K562 (cell line): Measurements from ENCODE around the gene ANO8. TPM values are rescaled to one million over a fixed set of nuclear protein-coding genes. Genes with fewer than 3 reads are reported as not detected.
A peak's percentile ranks its signal among the peaks of the same experiment; 100 is the strongest.

Source experiments
- CBFA2T2 ChIP-seq: fragments of 450-650 bp; conservative IDR thresholded peaks from 2 replicates; pipeline ENCODE4 v1.6.1; 2017; ENCODE audit warnings: mild to moderate bottlenecking
- CBX3 ChIP-seq, 2 experiments: IDR thresholded peaks; 1 replicate in 1 of 2; 2 replicates in 1 of 2; pipeline ENCODE4 v1.6.1; 2012; ENCODE audit warnings: inconsistent platforms in 2 of 2, low read length in 2 of 2, borderline replicate concordance in 1 of 2, control low read depth in 1 of 2
- FOXJ2 ChIP-seq: fragments of 200-800 bp; sonication (Bioruptor generic); IDR thresholded peaks from 2 replicates; pipeline ENCODE4 v1.6.1; 2016; ENCODE audit warnings: missing genetic modification characterization, missing compliant biosample characterization
- FOXK1 ChIP-seq: sonication (generic); formaldehyde crosslinking; IDR thresholded peaks from 2 replicates; pipeline ENCODE4 v1.8.0; 2022; ENCODE audit warnings: missing genetic modification reagents, mild to moderate bottlenecking, borderline replicate concordance
- FOXP1 ChIP-seq: sonication (generic); formaldehyde crosslinking; IDR thresholded peaks from 2 replicates; pipeline ENCODE4 v1.8.0; 2022; ENCODE audit warnings: mild to moderate bottlenecking, missing genetic modification reagents
- KDM4B ChIP-seq, 2 experiments: fragments of 450-650 bp in 1 of 2; sonication (generic) in 1 of 2; IDR thresholded peaks; 2 replicates each; pipeline ENCODE4 v1.6.1; 2016 to 2017; ENCODE audit warnings: borderline replicate concordance in 2 of 2, antibody characterized with exemption in 1 of 2, low read depth in 1 of 2, mild to moderate bottlenecking in 1 of 2
- MIER1 ChIP-seq: fragments of 450-650 bp; IDR thresholded peaks from 2 replicates; pipeline ENCODE4 v1.6.1; 2016; ENCODE audit warnings: antibody characterized with exemption, mild to moderate bottlenecking, low read depth
- NCOA2 ChIP-seq, 2 experiments: fragments of 450-650 bp; IDR thresholded peaks; 2 replicates each; pipeline ENCODE4 v1.6.1; 2018; ENCODE audit warnings: mild to moderate bottlenecking in 2 of 2, moderate library complexity in 1 of 2; ENCODE audit not compliant: partially characterized antibody in 2 of 2
- PPARD ChIP-seq: fragments of 250-450 bp; sonication (Bioruptor Pico); IDR thresholded peaks from 2 replicates; pipeline ENCODE4 v1.8.0; 2022; ENCODE audit warnings: inconsistent platforms, mild to moderate bottlenecking, moderate library complexity
- RCOR1 ChIP-seq, 2 experiments: IDR thresholded peaks; 2 replicates each; pipeline ENCODE4 v1.6.1; 2012; ENCODE audit warnings: low read depth in 2 of 2, low read length in 2 of 2, borderline replicate concordance in 1 of 2, improper control_type of control experiment in 1 of 2
- SETDB1 ChIP-seq: IDR thresholded peaks from one replicate; pipeline ENCODE4 v1.6.1; 2012; ENCODE audit warnings: low read length, control low read depth, inconsistent platforms
- SNIP1 ChIP-seq: fragments of 450-650 bp; IDR thresholded peaks from 2 replicates; pipeline ENCODE4 v1.7.1; 2017; ENCODE audit warnings: low read depth, mild to moderate bottlenecking
- SPI1 ChIP-seq: IDR thresholded peaks from 2 replicates; pipeline ENCODE4 v1.6.1; 2011; ENCODE audit warnings: low read depth, low read length, control low read depth, borderline replicate concordance
- TARDBP ChIP-seq: fragments of 450-650 bp; IDR thresholded peaks from 2 replicates; pipeline ENCODE4 v1.6.1; 2016
- TFAP4 ChIP-seq: sonication (generic); formaldehyde crosslinking; IDR thresholded peaks from 2 replicates; pipeline ENCODE4 v1.8.0; 2022; ENCODE audit warnings: missing genetic modification reagents, mild to moderate bottlenecking, moderate library complexity, borderline replicate concordance
- ZEB2 ChIP-seq: fragments of 450-650 bp; IDR thresholded peaks from 2 replicates; pipeline ENCODE4 v1.6.1; 2016
- ZFPM2 ChIP-seq: fragments of 250-450 bp; sonication (Bioruptor Pico); IDR thresholded peaks from 2 replicates; pipeline ENCODE4 v1.5.1; 2022; ENCODE audit warnings: mild to moderate bottlenecking
- ZNF174 ChIP-seq: fragments of 250-450 bp; sonication (Bioruptor Pico); IDR thresholded peaks from 2 replicates; pipeline ENCODE4 v1.4.0; 2020; ENCODE audit warnings: mild to moderate bottlenecking
- ZNF318 ChIP-seq, 2 experiments: fragments of 450-650 bp; IDR thresholded peaks; 2 replicates each; pipeline ENCODE4 v1.6.1; 2016; ENCODE audit warnings: mild to moderate bottlenecking in 2 of 2, borderline replicate concordance in 1 of 2, low read depth in 1 of 2, moderate library complexity in 1 of 2
- ZNF76 ChIP-seq: fragments of 250-450 bp; sonication (Bioruptor Pico); IDR thresholded peaks from 2 replicates; pipeline ENCODE4 v1.4.0; 2020; ENCODE audit warnings: mild to moderate bottlenecking, moderate library complexity, borderline replicate concordance
- polyA plus RNA-seq, 8 experiments: library from polyadenylated mRNA; depleted of rRNA in 4 of 8; stranded (reverse) in 5 of 8; unstranded in 3 of 8; fragments of >200 nt; fragmentation: Nextera tagmentation in 2 of 8; fragmentation: Illumina TruSeq in 1 of 8; extraction: Ambion mirVana in 2 of 8; extraction: Trizol in 1 of 8; gene quantifications; 2 replicates each; pipeline versions ENCODE4 v1.2.1 to v1.2.3, GENCODE V29; 2011 to 2014; ENCODE audit warnings: inconsistent platforms in 1 of 8, missing spikeins in 1 of 8
- total RNA-seq, 7 experiments: library from RNA; depleted of rRNA in 6 of 7; stranded (reverse); fragments of >200 nt in 6 of 7; fragmentation: Illumina TruSeq in 2 of 7; extraction: Trizol in 2 of 7; gene quantifications; 2 replicates each; pipeline versions ENCODE4 v1.2.1 to v1.2.3, GENCODE V29; 2011 to 2021; ENCODE audit warnings: low replicate concordance in 1 of 7

ANO8 gene
- total and polyA plus RNA-seq, 9 of the 15 experiments (the other 6 are each of a cell fraction or from before 2014, with no cell fraction given): 0.07 to 7.6 (median 2.3) TPM; not detected in 1

DNA sequence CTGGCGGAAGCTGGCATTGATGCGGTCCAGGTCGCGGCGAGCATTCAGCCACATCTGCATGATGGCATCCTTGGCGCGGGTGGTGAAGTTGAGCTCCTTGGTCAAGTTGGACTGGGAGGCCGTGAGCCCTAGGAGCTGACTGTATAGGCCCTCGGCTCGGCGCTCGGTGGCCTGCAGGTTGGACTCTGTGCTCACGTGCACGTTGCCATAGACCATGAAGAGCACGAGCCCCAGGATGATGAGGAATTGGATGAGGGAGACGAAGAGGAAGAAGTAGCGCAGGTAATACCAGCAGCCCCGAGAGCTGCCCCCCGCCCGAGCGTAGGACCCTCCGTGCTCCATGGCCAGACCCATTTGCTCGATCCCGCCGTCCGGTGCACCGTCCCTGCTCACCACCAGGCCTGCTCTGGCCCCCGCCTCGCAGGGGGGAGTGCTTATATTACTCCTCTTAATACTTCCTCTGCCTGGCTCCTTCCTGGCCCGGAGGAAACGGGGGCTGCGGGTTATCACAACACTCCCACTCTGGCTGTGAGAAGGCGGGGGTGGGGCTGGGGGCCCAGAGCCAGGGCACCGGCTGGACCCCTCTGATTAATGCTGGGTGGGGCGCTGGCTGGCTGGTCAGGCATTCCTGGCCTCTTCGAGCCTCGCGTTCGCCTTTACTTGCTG, 42.4 kb upstream of the ANO8 start, which contains the start of gene PLVAP (continued):
- TF ChIP-seq ZNF318 (IDR thresholded peaks at IDR 0.05; ENCODE audit: borderline replicate concordance in 1 of 2, low read depth in 1 of 2) (no peak), TARDBP (no peak), NCOA2 (IDR thresholded peaks at IDR 0.05; ENCODE audit: partially characterized antibody in 2 of 2) (no peak), SPI1 (peak; percentile 26; the same call in 1 of the 2 replicates), MIER1 (no peak), SETDB1 (no peak), KDM4B (IDR thresholded peaks at IDR 0.05; ENCODE audit: borderline replicate concordance in 2 of 2, low read depth in 1 of 2) (no peak), TFAP4 (CRISPR knock-in tag) (peak; percentile 64), ZNF76 (CRISPR knock-in tag) (no peak), FOXP1 (CRISPR knock-in tag) (no peak), CBFA2T2 (peak; percentile 61), ZEB2 (no peak), SNIP1 (no peak), RCOR1 (IDR thresholded peaks at IDR 0.05; ENCODE audit: borderline replicate concordance in 1 of 2, low read depth in 2 of 2, low read length in 2 of 2) (0 out of 4 replicates have a peak, but pooled peaks of 1 of the 2 experiments have one; percentile 17), FOXK1 (CRISPR knock-in tag) (no peak), CBX3 (IDR thresholded peaks at IDR 0.05; ENCODE audit: borderline replicate concordance in 1 of 2, low read length in 2 of 2) (no peak), FOXJ2 (tag) (no peak), PPARD (no peak), ZNF174 (CRISPR knock-in tag) (no peak), ZFPM2 (CRISPR knock-in tag) (no peak)
